IMR-90 (cell line): ENCODE measurements around the gene SPOCK3. TPM values are rescaled to one million over a fixed set of nuclear protein-coding genes. Genes with fewer than 3 reads are reported as not detected.

Experiments
- ATAC-seq: fragments of 200-7000 bp; cut with Tn5 transposase; 2 replicates; pipeline ENCODE4 v1.9.1; 2020; ENCODE audit warnings: low read depth, mild to moderate bottlenecking, moderate library complexity
- BruUV-seq: library from RNA; stranded (reverse); fragments of 400-500 nt; replicated peaks from 2 replicates; lab custom pipeline; 2021; lab: Mats Ljungman, UMichigan
- CTCF ChIA-PET: fragments of 300-600 bp; formaldehyde crosslinking; extraction: SDS; loops from one replicate; lab custom pipeline; 2021; ENCODE audit warnings: antibody characterized with exemption; lab: Yijun Ruan, JAX
- POLR2A ChIA-PET: fragments of 300-600 bp; sonication (Branson Sonifier 250); formaldehyde crosslinking; loops from one replicate; lab custom pipeline; 2022; ENCODE audit warnings: antibody characterized with exemption; ENCODE audit not compliant: unreplicated experiment; lab: Charles Lee
- DNase-seq: peaks from one replicate; pipeline ENCODE4 v3.0.0; 2013
- H2AFZ ChIP-seq: replicated peaks from 2 replicates; pipeline ENCODE3; 2013; ENCODE audit warnings: low read length, mild to moderate bottlenecking; ENCODE audit not compliant: poor library complexity
- H2AK5ac ChIP-seq: 2 replicates; pipeline ENCODE4 v1.6.1; 2013; ENCODE audit warnings: low read depth, low read length, inconsistent platforms
- H2AK9ac ChIP-seq: replicated peaks from 2 replicates; pipeline ENCODE3; 2013; ENCODE audit warnings: mild to moderate bottlenecking, low read depth, low read length, moderate library complexity; ENCODE audit not compliant: poor library complexity
- H2BK120ac ChIP-seq: 2 replicates; pipeline ENCODE4 v1.6.1; 2013; ENCODE audit warnings: low read depth, low read length, inconsistent platforms
- H2BK15ac ChIP-seq: 3 replicates; pipeline ENCODE4 v1.6.1; 2013; ENCODE audit warnings: low read depth, low read length, inconsistent platforms
- H2BK20ac ChIP-seq: 2 replicates; pipeline ENCODE4 v1.6.1; 2013; ENCODE audit warnings: low read depth, mild to moderate bottlenecking, inconsistent platforms, low read length, moderate library complexity
- H2BK5ac ChIP-seq: 2 replicates; pipeline ENCODE4 v1.6.1; 2013; ENCODE audit warnings: mild to moderate bottlenecking, low read depth, low read length, inconsistent platforms; ENCODE audit not compliant: poor library complexity, severe bottlenecking
- H3K14ac ChIP-seq: replicated peaks from 2 replicates; pipeline ENCODE4 v1.6.1; 2013; ENCODE audit warnings: low read depth, low read length, inconsistent platforms
- H3K18ac ChIP-seq: 2 replicates; pipeline ENCODE4 v1.6.1; 2013; ENCODE audit warnings: low read depth, low read length, control low read depth
- H3K23ac ChIP-seq: 2 replicates; pipeline ENCODE4 v1.6.1; 2013; ENCODE audit warnings: low read depth, low read length, inconsistent platforms
- H3K27ac ChIP-seq: 2 replicates; pipeline ENCODE4 v1.5.1; 2013; ENCODE audit warnings: mild to moderate bottlenecking, control low read depth, low read length; ENCODE audit not compliant: insufficient read depth
- H3K27me3 ChIP-seq: 2 replicates; pipeline ENCODE4 v1.6.1; 2013; ENCODE audit warnings: low read length; ENCODE audit not compliant: control insufficient read depth, insufficient read depth
- H3K36me3 ChIP-seq: 2 replicates; pipeline ENCODE4 v1.6.1; 2013; ENCODE audit warnings: low read length, mixed read lengths; ENCODE audit not compliant: control insufficient read depth, insufficient read depth
- H3K4ac ChIP-seq: 2 replicates; pipeline ENCODE4 v1.6.1; 2013; ENCODE audit warnings: low read depth, low read length, inconsistent platforms
- H3K4me1 ChIP-seq: 2 replicates; pipeline ENCODE4 v1.6.1; 2013; ENCODE audit warnings: low read length, mixed read lengths; ENCODE audit not compliant: control insufficient read depth, insufficient read depth
- H3K4me2 ChIP-seq: 2 replicates; pipeline ENCODE4 v1.6.1; 2013; ENCODE audit warnings: low read depth, mild to moderate bottlenecking, control low read depth, low read length, moderate library complexity
- H3K4me3 ChIP-seq: 2 replicates; pipeline ENCODE4 v1.5.1; 2013; ENCODE audit warnings: low read depth, mild to moderate bottlenecking, control low read depth, low read length, moderate library complexity; ENCODE audit not compliant: insufficient read depth
- H3K56ac ChIP-seq: 2 replicates; pipeline ENCODE4 v1.6.1; 2013; ENCODE audit warnings: low read length, inconsistent platforms; ENCODE audit not compliant: insufficient read depth; ENCODE audit errors: extremely low read depth
- H3K79me1 ChIP-seq, 2 experiments: 2 replicates each; pipeline ENCODE4 v1.6.1; 2013; ENCODE audit warnings: low read length in 2 of 2, inconsistent platforms in 1 of 2, low read depth in 1 of 2
- H3K9ac ChIP-seq: 2 replicates; pipeline ENCODE4 v1.6.1; 2013; ENCODE audit warnings: low read depth, low read length, control low read depth
- H3K9me1 ChIP-seq: 2 replicates; pipeline ENCODE4 v1.6.1; 2013; ENCODE audit warnings: low read length, inconsistent platforms; ENCODE audit not compliant: insufficient read depth
- H3K9me3 ChIP-seq: 2 replicates; pipeline ENCODE4 v1.6.1; 2013; ENCODE audit warnings: low read length; ENCODE audit not compliant: control insufficient read depth, insufficient read depth
- H4K20me1 ChIP-seq: 2 replicates; pipeline ENCODE4 v1.6.1; 2013; ENCODE audit warnings: low read length, inconsistent platforms; ENCODE audit not compliant: insufficient read depth
- H4K5ac ChIP-seq: 2 replicates; pipeline ENCODE4 v1.6.1; 2013; ENCODE audit warnings: mild to moderate bottlenecking, low read depth, low read length, control low read depth
- H4K8ac ChIP-seq, 2 experiments: 2 replicates each; pipeline ENCODE4 v1.6.1; 2013; ENCODE audit warnings: low read depth in 2 of 2, low read length in 2 of 2, control low read depth in 1 of 2, inconsistent platforms in 1 of 2
- H4K91ac ChIP-seq: 2 replicates; pipeline ENCODE4 v1.6.1; 2013; ENCODE audit warnings: low read depth, low read length, inconsistent platforms; ENCODE audit not compliant: insufficient read depth
- MXI1 ChIP-seq: IDR thresholded peaks from 2 replicates; pipeline ENCODE4 v1.6.1; 2012; ENCODE audit warnings: low read depth, mild to moderate bottlenecking, low read length, moderate library complexity, borderline replicate concordance
- POLR2A ChIP-seq: IDR thresholded peaks from 2 replicates; pipeline ENCODE4 v1.6.1; 2012; ENCODE audit warnings: mild to moderate bottlenecking, low read depth, low read length
- RAD21 ChIP-seq: IDR thresholded peaks from 2 replicates; pipeline ENCODE4 v1.6.1; 2012; ENCODE audit warnings: low read length, improper control_type of control experiment
- RCOR1 ChIP-seq: IDR thresholded peaks from 2 replicates; pipeline ENCODE4 v1.6.1; 2012; ENCODE audit warnings: mild to moderate bottlenecking, low read length, improper control_type of control experiment; ENCODE audit not compliant: insufficient replicate concordance
- RFX5 ChIP-seq: IDR thresholded peaks from 2 replicates; pipeline ENCODE4 v1.8.0; 2012; ENCODE audit warnings: low read depth, mild to moderate bottlenecking, low read length, moderate library complexity
- SMC3 ChIP-seq: fragments of 150-350 bp; IDR thresholded peaks from 2 replicates; pipeline ENCODE4 v1.6.1; 2016; ENCODE audit warnings: low read depth, mild to moderate bottlenecking, antibody characterized with exemption, low read length, moderate library complexity
- WGBS, 2 experiments: methylation state at CpG; one replicate each; pipeline versions ENCODE4 v1.1.5 to v1.1.7; 2013; ENCODE audit warnings: missing lambda C conversion rate in 2 of 2; ENCODE audit not compliant: insufficient read length in 1 of 2; ENCODE audit errors: extremely low coverage in 2 of 2; 5-methylcytosine and 5-hydroxymethylcytosine counted together
- dilution Hi-C: fragments of 300-500 bp; cut with HindIII; formaldehyde crosslinking; loops from one replicate; pipeline ENCODE4 v1.14.3; 2018; ENCODE audit warnings: low sequenced_read_pairs; ENCODE audit not compliant: unreplicated experiment
- in situ Hi-C: fragments of 300-500 bp; cut with MboI; formaldehyde crosslinking; loops from 3 replicates; pipeline ENCODE4 v1.14.3; 2019; ENCODE audit warnings: low sequenced_read_pairs, inconsistent platforms, mixed read lengths
- intact Hi-C: fragments of 100-400 bp; cut with micrococcal nuclease; formaldehyde crosslinking; loops from 2 replicates; pipeline ENCODE4 v1.10.0; 2022
- polyA plus RNA-seq, 3 experiments: library from polyadenylated mRNA; depleted of rRNA; stranded (reverse); fragments of >200 nt; gene quantifications; 2 replicates each; pipeline ENCODE4 v1.2.3, GENCODE V29; 2012; ENCODE audit warnings: low replicate concordance in 1 of 3
- total RNA-seq: library from RNA; depleted of rRNA; stranded (reverse); fragments of >200 nt; gene quantifications from 2 replicates; pipeline ENCODE4 v1.2.3, GENCODE V29; 2012

SPOCK3 gene
- total and polyA plus RNA-seq, 2 of the 4 experiments (the other 2 are of a cell fraction), result not detected

- Histone ChIP-seq H3K23ac (no peak overlapping the region), H3K79me1 (no peaks in the 10 kb centered on the region), H3K18ac (no peak overlapping the region), H4K8ac (no peak overlapping the region), H2BK5ac (no peak overlapping the region), H3K9me3 (no peaks in the 10 kb centered on the region; the same call in 1 of the 2 replicates), H3K14ac (no peak overlapping the region), H3K27ac (no peak overlapping the region), H2BK20ac (no peak overlapping the region), H3K4me3 (no peak overlapping the region), H2AK5ac (no peak overlapping the region), H3K27me3 (no peaks in the 10 kb centered on the region), H2AK9ac (no peak overlapping the region), H3K56ac (no peak overlapping the region), H3K9ac (no peak overlapping the region), H3K36me3 (no peaks in the 10 kb centered on the region), H2BK15ac (no peak overlapping the region), H2AFZ (no peak overlapping the region), H2BK120ac (no peak overlapping the region), H4K5ac (no peak overlapping the region), H3K4me1 (no peaks in the 10 kb centered on the region), H4K20me1 (no peaks in the 10 kb centered on the region), H3K9me1 (no peaks in the 10 kb centered on the region), H3K4ac (no peak overlapping the region), H3K4me2 (no peak overlapping the region), H4K91ac (no peak overlapping the region)
- no peak for TF ChIP-seq MXI1
- no peak for TF ChIP-seq RFX5
- no peak for TF ChIP-seq RCOR1
- TF ChIP-seq RAD21, result no peak
- TF ChIP-seq SMC3, result no peak
- no peak for TF ChIP-seq POLR2A
- POLR2A ChIA-PET, result no interaction called here
- DNase-seq, result no peak
- dilution Hi-C loops, result no loop called here
- intact Hi-C loops, result no loop called here
- in situ Hi-C loops, result no loop called here
- CTCF ChIA-PET, result no interaction called here
- BruUV-seq, result no TSS peak
- no CpG with 5 or more reads among the region's 1 CpG for WGBS, 2 experiments
- no peak for ATAC-seq
These were observed 40.1 kb upstream of the SPOCK3 start for GRCh38 chr4:167274351-167274750.
